Hematopoietic multipotent progenitor cell treated with erythropoietin and hydrocortisone succinate and interleukin-3 and kit ligand, for 8 days (in vitro differentiated cells): Measurements from ENCODE around the gene NHS.

Source experiments
- DNase-seq: peaks from one replicate; pipeline ENCODE4 v3.0.0-alpha.2; 2015

NHS gene

GRCh38 chrX:17689971-17690409 is 315.0 kb downstream of the NHS start:
- DNase-seq = peak; percentile 38

- no peak for DNase-seq
These were observed 317.8 kb downstream of the NHS start for GRCh38 chrX:17692709-17693346.

- peak; percentile 12 for DNase-seq
These were observed 322.2 kb downstream of the NHS start for GRCh38 chrX:17697191-17697590.

GRCh38 chrX:17700976-17701375 is 326.0 kb downstream of the NHS start:
- DNase-seq = no peak

GRCh38 chrX:17703201-17703600 is 328.2 kb downstream of the NHS start:
- no peak for DNase-seq

GRCh38 chrX:17705211-17705610 is 330.2 kb downstream of the NHS start:
- no peak for DNase-seq

GRCh38 chrX:17706676-17707075 is 331.7 kb downstream of the NHS start:
- DNase-seq = no peak

GRCh38 chrX:17707731-17708130 is 332.7 kb downstream of the NHS start:
- DNase-seq = no peak

- DNase-seq = no peak
These were observed 335.9 kb downstream of the NHS start for GRCh38 chrX:17710871-17711301.

GRCh38 chrX:17713288-17713687 is 338.3 kb downstream of the NHS start:
- no peak for DNase-seq

- no peak for DNase-seq
These were observed 343.7 kb downstream of the NHS start for GRCh38 chrX:17718649-17719165.

- no peak for DNase-seq
These were observed 344.7 kb downstream of the NHS start for GRCh38 chrX:17719711-17720110.

GRCh38 chrX:17721715-17722114 is 346.7 kb downstream of the NHS start:
- DNase-seq = no peak

- no peak for DNase-seq
These were observed 350.2 kb downstream of the NHS start for GRCh38 chrX:17725181-17725580.

GRCh38 chrX:17732138-17732783 is 357.3 kb downstream of the NHS start:
- DNase-seq = no peak

GRCh38 chrX:17735406-17735805 is 360.4 kb downstream of the NHS start:
- no peak for DNase-seq

GRCh38 chrX:17736478-17736855 is 361.5 kb downstream of the NHS start:
- DNase-seq = no peak

- DNase-seq = peak; percentile 93
These were observed 362.1 kb downstream of the NHS start, which contains the start of gene SCML1 for GRCh38 chrX:17736856-17737709. TSS of gene SCML1 (plus strand) at chrX:17737493. CDS start at chrX:17744187, 6,694 bp downstream.

- DNase-seq = no peak
These were observed 362.6 kb downstream of the NHS start for GRCh38 chrX:17737710-17737985.

- DNase-seq = peak; percentile 3
These were observed 363.1 kb downstream of the NHS start for GRCh38 chrX:17737986-17738713.

GRCh38 chrX:17738737-17739535 is 363.9 kb downstream of the NHS start:
- DNase-seq = no peak
